Measurements from ENCODE around the gene HDAC4.

The HDAC4 gene

DNA sequence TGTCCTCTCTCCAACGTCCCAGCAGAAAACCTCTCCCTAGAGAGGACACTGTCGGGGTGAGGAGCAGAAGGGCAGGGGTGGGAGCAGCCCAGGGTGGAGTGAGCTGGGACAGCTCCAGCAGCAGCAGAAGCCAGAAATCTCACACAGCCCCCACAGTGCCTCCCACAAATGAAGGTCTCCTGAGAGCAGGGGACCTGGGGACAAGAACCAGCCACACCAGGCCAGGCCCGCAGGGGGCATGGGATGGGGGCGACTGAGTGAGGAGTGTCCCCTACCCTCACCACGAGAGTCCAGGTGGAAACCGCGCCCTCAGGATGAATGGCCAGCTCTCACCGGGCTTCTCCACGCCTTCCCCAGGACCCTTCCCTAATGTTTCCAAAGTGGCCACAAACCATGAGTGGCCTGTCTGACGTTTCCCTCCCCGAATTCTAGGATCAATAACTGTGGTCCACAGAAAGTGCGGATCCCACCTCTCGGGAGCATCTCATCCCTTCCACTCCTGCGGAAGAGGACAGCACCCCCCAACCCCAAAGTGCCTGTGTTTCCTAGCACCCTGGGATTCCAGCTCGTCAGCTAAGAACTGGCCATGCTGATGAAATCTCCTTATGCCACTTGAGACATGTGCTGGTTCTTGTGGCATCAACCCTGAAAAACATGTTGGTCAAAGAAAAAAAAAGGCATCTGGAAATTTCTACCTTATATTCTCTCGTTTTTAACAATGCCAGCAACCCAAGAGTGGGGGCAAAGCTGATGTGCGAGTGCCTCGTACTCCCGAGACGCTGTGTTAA lies 121.1 kb downstream of the HDAC4 start:
- DNase-seq (ENCODE audit: low spot score) = no peak

DNA sequence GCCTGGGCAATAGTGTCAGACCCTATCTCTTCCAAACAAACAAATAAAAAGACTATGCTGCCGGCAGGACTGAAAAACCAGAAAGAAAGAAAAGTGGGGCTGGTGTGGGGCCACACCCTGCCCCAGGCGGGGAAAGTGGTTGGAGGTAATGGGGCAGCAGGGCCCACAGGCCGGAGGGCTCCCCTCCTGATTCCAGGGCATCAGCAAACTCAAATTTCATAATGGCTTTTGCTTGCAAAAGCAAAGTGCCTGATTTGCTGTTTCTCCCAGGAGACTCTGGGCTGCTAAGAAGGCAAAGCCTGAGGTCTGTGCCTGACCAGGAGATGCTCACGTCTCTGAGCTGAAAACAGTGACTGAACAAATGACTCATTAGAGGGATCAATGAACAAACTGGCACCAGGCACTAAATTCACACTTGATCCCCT lies 121.9 kb downstream of the HDAC4 start:
- DNase-seq (ENCODE audit: low spot score) = peak; percentile 40

DNA sequence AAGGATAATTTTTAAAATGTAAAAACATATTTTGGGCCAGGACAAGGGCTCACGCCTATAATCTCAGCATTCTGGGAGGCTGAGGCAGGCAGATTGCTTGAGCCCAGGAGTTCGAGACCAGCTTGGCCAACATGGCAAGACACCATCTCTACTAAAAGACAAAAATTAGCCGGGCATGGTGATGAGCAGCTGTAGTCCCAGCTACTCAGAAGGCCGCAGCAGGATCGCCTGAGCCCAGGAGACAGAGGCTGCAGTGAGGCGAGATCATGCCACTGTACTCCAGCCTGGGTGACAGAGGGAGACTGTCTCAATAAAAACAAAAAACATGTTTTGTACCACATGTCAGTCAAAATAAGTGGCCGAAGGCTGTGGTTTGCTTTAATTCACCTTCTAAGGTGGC lies 122.5 kb downstream of the HDAC4 start:
- no peak for DNase-seq (ENCODE audit: low spot score)

DNA sequence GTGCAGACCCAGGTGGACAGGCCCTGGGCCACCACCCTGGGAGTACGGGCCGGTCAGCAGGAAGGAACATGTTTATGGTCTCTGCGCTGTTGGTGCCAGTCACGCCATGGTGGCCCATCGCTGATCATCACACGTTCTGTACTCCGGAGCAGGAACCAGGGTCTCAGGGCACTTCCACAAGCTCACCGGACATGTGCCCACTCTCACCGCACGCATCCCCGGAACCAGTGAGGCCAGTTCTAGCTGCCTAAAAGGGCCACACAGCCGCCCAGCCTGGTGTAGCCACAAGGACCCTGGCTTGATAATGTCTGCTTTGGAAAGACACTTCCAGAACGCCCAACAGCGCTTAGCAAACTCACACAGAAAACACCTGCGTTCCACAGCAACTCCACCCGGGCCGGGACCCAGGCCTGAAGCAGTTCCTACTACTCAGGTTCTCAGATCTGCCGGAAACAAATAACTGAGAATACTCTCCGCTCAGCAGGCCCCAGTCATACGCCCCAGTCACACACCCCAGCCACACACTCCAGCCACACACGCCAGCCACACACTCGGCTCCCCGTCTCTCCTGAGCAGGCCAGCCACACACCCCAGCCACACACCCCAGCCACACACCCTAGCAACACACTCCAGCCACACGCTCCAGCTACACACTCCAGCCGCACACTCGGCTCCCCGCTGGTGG lies 123.3 kb downstream of the HDAC4 start:
- DNase-seq (ENCODE audit: low spot score) = no peak

DNA sequence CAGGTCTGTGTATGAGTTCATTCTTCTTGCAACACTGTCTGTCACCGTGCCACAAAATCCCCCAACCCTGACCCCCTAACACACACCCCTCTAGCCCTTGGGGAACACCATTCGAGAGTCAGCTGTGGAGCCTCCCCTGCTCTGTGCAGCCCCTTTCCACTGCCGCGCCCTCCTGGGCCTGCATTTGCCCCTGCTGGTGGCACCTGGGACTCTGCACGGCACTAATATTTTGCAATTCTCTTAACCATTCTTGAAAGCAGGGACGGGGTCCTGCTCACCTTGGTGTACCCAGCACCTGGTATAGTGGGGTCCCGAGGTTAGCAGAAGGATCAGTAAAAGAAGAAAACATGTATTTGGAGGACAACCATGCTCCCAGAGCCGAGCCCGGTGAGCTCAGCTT lies 124.0 kb downstream of the HDAC4 start:
- no peak for DNase-seq (ENCODE audit: low spot score)

DNA sequence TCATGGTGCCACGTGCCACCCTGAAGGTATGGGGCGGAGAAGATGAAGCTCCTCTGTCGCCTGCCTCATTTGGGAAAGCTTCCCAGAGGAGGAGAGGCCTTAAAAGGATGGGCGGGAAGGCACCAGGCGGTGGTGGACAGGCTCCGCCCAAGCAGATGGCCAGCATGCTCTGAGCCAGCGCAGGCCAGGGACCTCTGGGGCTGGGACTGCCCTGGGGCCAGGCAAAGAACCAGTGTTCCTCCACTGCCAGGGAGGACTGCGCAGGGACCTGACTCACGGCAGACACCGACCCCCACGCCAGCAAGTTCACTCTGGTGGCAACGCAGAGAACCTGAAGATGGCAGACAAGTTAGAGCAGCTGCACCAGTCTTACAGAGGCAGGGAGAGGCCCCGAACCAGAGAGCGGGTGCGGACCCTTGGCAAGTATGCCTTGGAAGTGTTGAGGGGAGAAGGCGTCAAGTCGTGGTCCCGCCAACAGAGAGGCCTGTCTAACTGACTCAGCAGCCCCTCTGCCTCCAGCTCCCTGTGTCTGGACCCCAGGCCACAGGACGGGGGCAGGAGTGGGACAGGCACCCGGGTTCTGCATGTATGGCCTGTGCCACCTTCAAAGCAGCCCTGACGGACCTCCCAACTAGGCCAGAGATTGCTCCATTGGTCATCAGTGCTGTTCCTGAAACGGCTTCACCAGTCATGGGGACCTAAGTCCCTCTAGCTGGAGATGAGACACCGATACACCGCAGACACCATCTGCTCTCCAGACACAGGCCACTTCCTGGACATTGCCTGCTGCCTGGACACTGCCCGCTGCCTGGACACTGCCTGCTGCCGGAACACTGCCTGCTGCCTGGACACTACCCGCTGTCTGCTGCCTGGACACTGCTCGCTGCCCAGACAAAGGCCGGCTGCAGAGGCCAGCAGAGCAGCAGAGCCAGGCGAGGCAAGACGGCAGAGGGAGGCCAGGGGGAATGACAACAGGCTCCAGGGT lies 124.7 kb downstream of the HDAC4 start:
- no peak for DNase-seq (ENCODE audit: low spot score)

DNA sequence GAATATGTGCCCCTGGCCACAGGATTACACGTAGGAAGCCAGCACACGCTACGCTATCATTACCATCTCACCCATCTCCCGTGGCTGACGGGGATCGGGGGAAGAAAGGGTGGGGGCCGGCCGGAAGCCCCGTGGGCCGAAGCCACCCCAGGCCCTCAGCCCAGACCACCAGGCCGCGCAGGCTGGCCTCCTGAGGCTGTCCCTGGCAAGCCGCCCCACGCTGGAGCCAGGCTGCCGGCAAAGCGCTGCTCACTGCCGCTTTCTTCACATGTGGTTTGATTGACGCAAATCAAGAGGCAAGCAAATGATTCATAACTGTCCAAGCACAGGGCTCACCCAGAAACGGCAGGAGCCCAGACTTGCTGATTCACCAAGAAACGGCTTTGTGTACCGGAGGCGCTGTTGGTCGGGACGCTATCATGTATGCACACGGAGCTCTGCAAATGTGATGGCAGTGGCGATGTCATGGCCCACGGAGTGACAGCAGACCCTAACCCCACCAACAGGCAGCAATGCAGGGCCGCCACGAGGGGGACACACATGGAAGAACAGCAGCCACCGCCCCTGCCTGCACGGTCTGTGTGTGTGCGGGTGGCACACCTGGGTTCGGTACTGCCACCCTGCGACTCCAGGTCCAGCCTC lies 125.7 kb downstream of the HDAC4 start:
- peak; percentile 60 for DNase-seq (ENCODE audit: low spot score)

DNA sequence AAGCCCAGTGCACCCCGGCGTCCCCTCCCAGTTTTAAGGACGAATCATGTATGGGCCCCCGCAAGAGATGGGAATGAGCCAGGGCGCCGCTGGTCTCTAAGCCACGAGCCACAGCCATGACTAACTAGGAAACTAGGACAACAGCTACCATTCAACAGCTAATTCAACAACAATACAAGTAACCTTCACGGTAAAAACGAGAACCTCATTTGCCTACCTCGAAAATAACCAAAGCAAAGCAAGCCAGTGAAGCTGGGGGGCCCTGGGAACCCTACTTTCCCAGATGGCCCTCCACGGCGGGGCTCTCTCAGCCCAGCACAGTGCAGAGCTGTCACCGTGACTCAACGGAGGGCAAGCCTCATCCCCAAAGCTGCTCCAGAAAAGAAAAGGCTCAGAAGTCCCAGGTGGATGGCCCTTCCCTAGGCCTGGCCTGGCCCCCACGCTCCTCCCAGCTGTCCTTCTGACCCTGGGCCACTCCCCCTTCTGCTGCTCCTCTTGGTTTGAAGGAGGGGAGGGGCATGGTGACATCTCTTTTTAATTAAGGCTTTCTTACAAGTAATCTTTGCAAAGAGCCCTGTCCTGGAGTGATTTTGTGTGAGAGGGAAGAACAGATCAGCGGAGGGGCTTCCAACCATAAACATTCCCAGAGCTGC lies 126.3 kb downstream of the HDAC4 start:
- DNase-seq (ENCODE audit: low spot score) = no peak

DNA sequence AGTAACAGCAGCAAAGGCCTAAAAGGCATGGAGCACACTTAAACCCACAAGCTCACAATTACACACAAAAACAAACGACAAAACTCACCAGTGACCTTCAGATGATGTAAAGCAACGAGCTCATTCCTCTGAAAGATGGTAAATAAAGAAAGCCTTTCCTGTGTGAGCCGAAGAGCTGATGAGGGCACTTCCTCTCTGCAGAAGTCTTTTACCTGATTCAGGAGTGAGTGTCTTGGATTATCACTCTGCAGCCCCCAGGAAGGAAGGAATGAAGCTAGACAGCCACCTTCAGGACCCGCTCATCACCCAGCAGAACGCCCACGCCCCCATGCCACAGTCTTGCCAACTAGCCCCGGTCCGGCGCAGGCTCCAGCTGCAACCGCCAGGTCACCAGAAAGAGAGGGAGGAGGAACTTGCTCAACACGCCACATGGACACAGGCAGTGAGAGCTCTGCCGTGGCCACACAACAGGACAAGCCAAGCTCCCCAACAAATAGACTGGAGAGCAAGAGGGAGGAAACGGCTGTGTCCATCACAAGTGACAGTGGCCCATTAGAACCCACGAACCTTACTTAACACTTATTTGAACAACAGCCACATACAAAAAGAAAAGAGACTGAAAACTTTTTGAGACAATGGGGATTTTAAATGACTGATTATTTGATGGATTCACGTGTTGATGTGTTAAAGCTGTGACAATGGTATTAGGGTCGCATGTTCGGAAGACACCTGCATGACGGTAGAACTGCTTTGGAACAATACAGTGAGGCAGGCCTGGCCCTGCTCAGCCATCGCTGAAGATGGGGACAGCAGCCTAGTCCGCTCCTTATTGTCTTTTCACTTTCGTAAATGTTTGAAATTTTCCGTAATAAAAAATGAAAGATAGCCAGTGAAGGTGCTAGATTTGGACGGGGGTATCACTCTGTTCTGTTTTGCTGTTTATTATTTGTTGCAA lies 127.3 kb downstream of the HDAC4 start:
- DNase-seq (ENCODE audit: low spot score) = no peak

DNA sequence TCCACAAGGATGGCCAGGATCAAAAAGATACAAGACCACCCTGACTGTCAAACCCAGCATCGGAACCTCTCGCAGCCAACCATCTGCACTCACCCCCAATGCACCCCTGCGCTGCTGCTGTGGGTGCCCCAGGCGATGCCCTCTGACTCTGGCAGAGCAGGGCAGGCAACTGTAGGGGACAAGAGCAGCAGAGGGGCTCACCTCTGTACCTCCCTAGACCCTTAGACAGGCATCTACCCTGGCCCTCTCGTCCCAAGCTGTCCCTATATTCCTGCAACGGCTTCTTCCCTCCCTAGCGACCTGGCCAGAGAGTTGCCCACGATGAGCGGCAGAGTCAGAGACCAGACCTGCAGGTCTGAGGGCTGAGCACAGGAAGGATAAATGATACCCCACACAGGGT lies 128.2 kb downstream of the HDAC4 start:
- DNase-seq (ENCODE audit: low spot score) = no peak

DNA sequence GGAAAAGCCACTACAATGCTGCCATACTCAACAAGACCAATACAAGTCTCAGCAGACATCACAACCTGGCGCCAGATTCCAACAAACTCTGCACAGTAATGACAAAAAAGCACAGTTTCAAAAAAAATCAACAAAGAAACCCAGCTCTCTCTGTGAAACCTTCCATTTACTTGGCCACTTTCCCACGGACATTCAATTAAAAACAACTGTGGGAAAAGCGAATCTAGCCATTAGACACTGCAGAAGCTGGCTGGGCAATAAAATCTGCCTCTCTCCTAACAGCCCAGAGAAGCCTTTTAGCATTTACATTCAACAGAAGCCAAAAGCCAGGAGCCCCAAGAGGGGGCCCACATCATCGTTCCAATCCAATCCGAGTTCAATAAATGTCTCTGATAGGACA lies 128.9 kb downstream of the HDAC4 start:
- no peak for DNase-seq (ENCODE audit: low spot score)

DNA sequence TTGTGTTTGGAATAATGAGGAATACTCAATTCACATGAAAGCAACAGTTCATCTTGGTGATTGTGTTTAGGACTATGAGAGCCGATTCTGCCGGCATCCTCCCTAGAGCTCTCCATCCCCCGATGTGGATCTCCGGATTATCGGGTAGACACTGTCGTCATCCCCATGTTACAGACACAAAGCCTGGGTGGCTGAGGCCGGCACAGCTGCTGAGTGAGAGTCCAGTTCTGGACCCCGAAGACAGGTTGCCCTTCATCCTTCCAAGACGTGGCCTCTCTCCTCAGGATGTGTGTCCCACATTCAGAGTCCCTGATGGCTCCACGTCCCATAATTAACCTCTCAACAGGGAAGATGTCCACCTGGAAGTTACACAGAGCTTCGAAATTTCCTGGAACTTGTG lies 129.3 kb downstream of the HDAC4 start:
- no peak for DNase-seq (ENCODE audit: low spot score)

DNA sequence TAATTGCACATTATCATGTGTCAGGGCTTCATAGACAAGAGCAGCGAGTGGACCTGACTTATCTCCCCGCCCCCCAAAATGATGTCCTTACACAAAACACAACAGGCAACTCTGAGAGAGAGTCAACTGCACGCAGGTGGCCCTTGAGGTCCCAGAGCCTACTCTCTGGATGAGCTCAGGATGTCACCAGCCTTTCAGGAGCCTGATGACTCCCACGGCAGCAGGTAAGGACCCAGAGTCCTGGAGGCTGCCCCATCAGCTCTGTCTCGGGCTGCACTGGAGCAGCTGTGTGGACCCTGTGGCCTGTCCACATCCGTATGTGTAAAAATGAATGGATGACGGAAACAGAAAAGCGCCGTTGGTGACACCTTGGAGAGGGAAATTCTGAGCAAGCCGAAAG lies 130.9 kb downstream of the HDAC4 start:
- DNase-seq (ENCODE audit: low spot score) = no peak

DNA sequence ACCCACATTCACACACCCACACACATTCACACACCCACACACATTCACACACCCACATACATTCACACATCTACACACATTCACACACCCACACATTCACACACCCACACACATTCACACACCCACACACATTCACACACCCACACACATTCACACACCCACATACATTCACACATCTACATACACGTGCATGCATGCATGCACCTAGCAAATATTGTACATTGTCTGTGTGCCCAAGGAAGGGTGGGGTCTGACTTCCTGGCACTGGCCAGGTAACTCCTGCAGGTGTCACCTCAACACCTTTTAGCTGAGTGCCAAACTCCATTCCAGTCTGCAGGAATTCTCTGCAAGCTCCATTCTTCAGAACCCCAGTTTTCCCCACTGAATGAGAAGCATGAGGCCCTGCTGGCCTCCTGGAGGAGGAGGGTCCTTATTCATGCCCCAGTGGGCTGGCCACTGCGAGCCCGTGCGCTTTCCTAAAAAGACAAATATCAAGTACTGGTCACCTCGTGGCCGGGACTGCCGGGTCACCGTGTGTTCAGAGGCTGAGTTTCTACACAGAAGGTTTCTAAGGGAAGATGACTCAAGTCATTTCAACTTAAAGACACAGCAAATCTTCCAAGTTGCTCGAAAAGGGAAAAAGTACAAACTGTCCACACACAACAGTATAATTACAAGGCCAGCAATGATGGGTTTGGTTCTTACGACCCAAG lies 131.5 kb downstream of the HDAC4 start:
- no peak for DNase-seq (ENCODE audit: low spot score)

DNA sequence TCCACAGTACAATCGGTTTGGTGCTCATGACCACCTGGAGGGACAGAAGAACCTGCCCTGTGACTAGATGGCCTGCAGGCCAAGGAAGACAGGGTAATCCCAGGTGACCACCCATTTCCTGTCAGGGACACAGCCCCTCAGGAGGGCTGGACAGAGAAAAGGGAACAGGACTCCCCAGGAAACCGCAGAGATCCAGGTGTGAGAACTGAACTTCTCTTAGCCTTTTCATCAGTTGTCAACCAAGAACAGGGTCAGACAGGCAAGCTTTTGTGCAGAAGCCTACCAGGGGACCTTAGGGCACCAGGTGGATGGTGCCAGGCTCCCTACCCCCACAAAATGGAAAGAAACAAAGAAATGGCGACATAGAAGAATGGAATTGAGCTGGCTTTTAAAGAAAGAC lies 132.3 kb downstream of the HDAC4 start:
- DNase-seq (ENCODE audit: low spot score) = no peak

DNA sequence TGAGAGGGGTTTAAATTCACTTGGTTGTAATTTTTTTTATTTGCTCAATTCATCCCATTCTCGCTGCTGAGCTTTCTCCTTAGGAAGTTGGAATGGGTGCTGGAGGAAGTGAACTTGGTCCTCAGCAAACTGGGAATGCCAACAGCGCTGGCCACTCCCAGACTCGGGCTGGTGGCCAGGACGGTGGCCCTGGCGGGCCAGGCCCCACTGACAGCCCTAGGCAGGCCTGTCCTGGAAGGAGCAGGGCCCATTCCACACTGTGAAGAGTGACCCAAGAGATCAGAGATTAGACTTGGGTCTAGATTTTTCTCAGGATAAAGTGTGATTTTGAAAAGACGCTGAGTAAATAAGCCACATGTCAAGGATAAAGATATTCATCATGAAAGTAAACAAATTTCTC lies 132.7 kb downstream of the HDAC4 start:
- DNase-seq (ENCODE audit: low spot score) = no peak

DNA sequence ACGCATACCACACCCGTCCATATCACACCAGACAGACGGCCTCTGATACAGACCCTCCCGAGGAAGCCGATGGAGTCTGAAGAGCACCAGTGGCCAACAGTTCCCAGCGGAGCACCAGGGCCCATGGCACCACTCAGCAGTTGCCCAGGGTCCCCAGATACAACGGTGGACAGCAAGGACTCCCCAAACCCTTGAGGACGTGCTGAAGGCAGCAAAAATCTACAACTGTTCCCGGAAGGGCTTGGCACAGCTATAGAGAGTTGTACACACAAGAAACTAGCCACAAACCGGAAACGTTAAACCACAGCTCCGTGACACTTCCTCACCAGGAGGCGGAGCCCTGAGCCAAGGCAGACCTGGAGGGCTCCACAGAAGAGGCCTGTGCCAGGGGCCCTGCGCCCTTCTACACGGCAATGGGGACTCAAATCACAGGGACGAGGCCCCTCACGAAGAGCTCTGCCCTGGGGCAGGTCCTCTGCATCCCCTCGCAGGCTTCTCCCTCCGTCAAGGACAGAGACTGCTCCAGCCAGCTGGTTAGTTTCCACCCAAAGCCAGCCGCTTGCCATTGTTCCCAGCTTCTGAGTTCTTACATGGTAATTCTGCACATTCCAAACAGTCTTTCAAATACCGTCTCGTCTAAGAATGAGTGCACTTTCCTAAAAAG lies 133.4 kb downstream of the HDAC4 start:
- peak; percentile 85 for DNase-seq (ENCODE audit: low spot score)

DNA sequence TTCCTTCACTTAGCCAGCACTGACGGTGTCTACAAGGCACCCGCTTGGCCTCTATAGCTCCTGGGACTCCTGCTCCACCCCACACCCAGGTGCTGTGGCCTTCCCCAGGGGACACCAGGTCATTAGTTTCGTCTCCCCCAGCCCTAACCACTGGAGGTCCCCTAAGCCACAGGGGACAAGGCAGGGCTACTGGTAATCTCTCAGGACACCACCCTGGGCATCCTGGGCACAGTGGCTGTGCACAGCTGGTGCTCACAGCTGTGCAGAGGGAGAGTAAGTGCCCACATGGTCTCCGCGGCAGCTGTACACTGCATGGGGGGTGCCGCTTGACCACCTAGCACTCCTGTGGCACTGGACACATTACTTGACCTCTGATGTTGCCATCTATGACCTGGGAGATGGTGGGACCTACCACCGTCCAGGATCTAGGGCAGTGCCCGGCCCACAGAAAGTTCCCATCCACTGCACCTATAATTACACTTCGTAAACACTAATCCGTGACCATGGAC lies 134.0 kb downstream of the HDAC4 start:
- peak; percentile 11 for DNase-seq (ENCODE audit: low spot score)

DNA sequence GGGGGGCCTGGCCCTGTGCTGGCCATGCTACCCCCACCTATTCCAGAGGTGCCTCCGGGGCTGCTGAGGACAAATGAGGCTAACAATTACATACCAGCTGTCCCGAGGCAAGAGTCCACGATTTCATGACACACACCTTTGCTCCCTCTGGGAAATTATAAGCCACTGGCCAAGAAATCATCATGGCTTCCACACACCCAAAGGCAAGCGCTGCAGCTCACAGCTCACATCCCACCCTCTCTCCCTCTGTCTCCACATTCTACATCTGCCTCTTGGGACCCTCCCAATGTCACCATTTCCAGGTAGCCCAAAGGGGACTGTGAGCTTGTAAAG lies 134.4 kb downstream of the HDAC4 start:
- DNase-seq (ENCODE audit: low spot score) = no peak
